Right atrium auricular region (tissue), 2 donors: ENCODE data around the gene ASAP2. TPM values are rescaled to one million over a fixed set of nuclear protein-coding genes. Genes with fewer than 3 reads are reported as not detected.
A peak's percentile ranks its signal among the peaks of the same experiment; 100 is the strongest.

Experiments
- DNase-seq: peaks from one replicate; pipeline ENCODE4 v3.0.0-alpha.2; 2019; ENCODE audit warnings: low spot score
- H3K27ac ChIP-seq, 2 donors: fragments of 200-600 bp; sonication (generic); 1 replicate in 1 of 2; 2 replicates in 1 of 2; pipeline ENCODE4 v1.5.1; 2016 to 2019
- H3K27me3 ChIP-seq, 2 donors: fragments of 200-600 bp; sonication (generic); one replicate each; pipeline versions ENCODE4 v1.5.1 to v1.6.0; 2017 to 2019
- H3K36me3 ChIP-seq: fragments of 200-600 bp; sonication (generic); one replicate; pipeline ENCODE4 v1.5.1; 2016
- H3K4me1 ChIP-seq, 2 donors: fragments of 200-600 bp; sonication (generic); one replicate each; pipeline versions ENCODE4 v1.5.1 to v1.6.0; 2017 to 2019
- H3K4me3 ChIP-seq, 2 donors: fragments of 200-600 bp; sonication (generic); 1 replicate in 1 of 2; 2 replicates in 1 of 2; pipeline ENCODE4 v1.5.1; 2017 to 2019; ENCODE audit warnings: mild to moderate bottlenecking in 1 of 2, moderate library complexity in 1 of 2
- H3K9me3 ChIP-seq, 2 donors: fragments of 200-600 bp; sonication (generic); one replicate each; pipeline ENCODE4 v1.5.1; 2019
- CTCF ChIP-seq, 2 donors: fragments of 200-600 bp; sonication (generic); IDR thresholded peaks; one replicate each; pipeline ENCODE4 v1.5.1; 2019; ENCODE audit warnings: antibody characterized with exemption in 2 of 2
- total RNA-seq, 2 donors: library from RNA; depleted of rRNA; stranded (reverse); fragments of >200 nt; gene quantifications; one replicate each; pipeline ENCODE4 v1.1.0, GENCODE V29; 2016

ASAP2 gene
- total RNA-seq, 2 donors from 2014 or later = 13.2 to 20.3 TPM

- TF ChIP-seq CTCF (IDR thresholded peaks at IDR 0.05) = no peak
- Histone ChIP-seq H3K4me3 (no peak overlapping the region), H3K27me3 (no peaks in the 10 kb centered on the region), H3K27ac (no peak overlapping the region), H3K36me3 (no peaks in the 10 kb centered on the region), H3K9me3 (no peaks in the 10 kb centered on the region), H3K4me1 (peaks cover 0 to 59% of the 10 kb centered on the region in 2 donors)
- DNase-seq = peak; percentile 59
These were observed 14.6 kb downstream of the ASAP2 start for GRCh38 chr2:9221223-9221622.

GRCh38 chr2:9222239-9222892 is 15.8 kb downstream of the ASAP2 start:
- TF ChIP-seq CTCF (IDR thresholded peaks at IDR 0.05) = no peak
- Histone ChIP-seq H3K27me3 (no peaks in the 10 kb centered on the region), H3K4me3 (no peak overlapping the region), H3K36me3 (no peaks in the 10 kb centered on the region), H3K4me1 (peaks cover 0 to 65% of the 10 kb centered on the region in 2 donors), H3K9me3 (no peaks in the 10 kb centered on the region), H3K27ac (peak overlapping the region; percentile 15 to 37)
- peak; percentile 53 for DNase-seq

- no peak overlapping the region for H3K4me3 ChIP-seq
- peak overlapping the region; percentile 15 to 37 for H3K27ac ChIP-seq
- H3K9me3 ChIP-seq = no peaks in the 10 kb centered on the region
- peaks cover 0 to 67% of the 10 kb centered on the region in 2 donors for H3K4me1 ChIP-seq
- no peak for DNase-seq
- H3K36me3 ChIP-seq = no peaks in the 10 kb centered on the region
- no peak for TF ChIP-seq CTCF (IDR thresholded peaks at IDR 0.05)
- H3K27me3 ChIP-seq = no peaks in the 10 kb centered on the region
These were observed 16.3 kb downstream of the ASAP2 start for GRCh38 chr2:9222893-9223287.

- H3K27me3 ChIP-seq = no peaks in the 10 kb centered on the region
- peak; percentile 54 for DNase-seq
- H3K9me3 ChIP-seq = no peaks in the 10 kb centered on the region
- H3K27ac ChIP-seq = peak overlapping the region in 1 of 2 donors; percentile 8
- no peaks in the 10 kb centered on the region for H3K36me3 ChIP-seq
- peaks cover 0 to 82% of the 10 kb centered on the region in 2 donors for H3K4me1 ChIP-seq
- no peak for TF ChIP-seq CTCF (IDR thresholded peaks at IDR 0.05)
- no peak overlapping the region for H3K4me3 ChIP-seq
These were observed 19.2 kb downstream of the ASAP2 start for GRCh38 chr2:9225806-9226205.

- Histone ChIP-seq H3K4me3 (no peak overlapping the region), H3K9me3 (no peaks in the 10 kb centered on the region), H3K27ac (peak overlapping the region in 1 of 2 donors; percentile 43), H3K27me3 (no peaks in the 10 kb centered on the region), H3K4me1 (peaks cover 0 to 86% of the 10 kb centered on the region in 2 donors), H3K36me3 (no peaks in the 10 kb centered on the region)
- no peak for TF ChIP-seq CTCF (IDR thresholded peaks at IDR 0.05)
- peak; percentile 54 for DNase-seq
These were observed 20.1 kb downstream of the ASAP2 start for GRCh38 chr2:9226458-9227380.
